GM23338 (cell line): ENCODE measurements around the gene RHOF. TPM values are rescaled to one million over a fixed set of nuclear protein-coding genes. Genes with fewer than 3 reads are reported as not detected.

ENCODE experiments used
- ATAC-seq: fragments of 200-7000 bp; cut with Tn5 transposase; 3 replicates; pipeline ENCODE4 v1.9.1; 2020
- DNase-seq: peaks from one replicate; pipeline ENCODE4 v3.0.0-alpha.2; 2015; ENCODE audit warnings: low spot score
- H2AFZ ChIP-seq: fragments of 200-600 bp; sonication (generic); 2 replicates; pipeline ENCODE4 v1.8.0; 2016; ENCODE audit warnings: antibody characterized with exemption, mild to moderate bottlenecking, moderate library complexity
- H3F3A ChIP-seq: fragments of 200-600 bp; sonication (generic); replicated peaks from 2 replicates; pipeline ENCODE4 v1.8.0; 2017; ENCODE audit warnings: antibody characterized with exemption, mixed run types, low read depth
- H3K27ac ChIP-seq: fragments of 200-600 bp; sonication (generic); 2 replicates; pipeline ENCODE4 v1.6.1; 2016; ENCODE audit warnings: low read depth
- H3K27me3 ChIP-seq: fragments of 200-600 bp; sonication (generic); 2 replicates; pipeline ENCODE4 v1.8.0; 2016; ENCODE audit warnings: mild to moderate bottlenecking, mixed run types, moderate library complexity; ENCODE audit not compliant: insufficient read depth
- H3K36me3 ChIP-seq: fragments of 200-600 bp; sonication (generic); 2 replicates; pipeline ENCODE4 v1.8.0; 2016; ENCODE audit warnings: mild to moderate bottlenecking; ENCODE audit not compliant: insufficient read depth
- H3K4me1 ChIP-seq: fragments of 200-600 bp; sonication (generic); 2 replicates; pipeline ENCODE4 v1.8.0; 2016; ENCODE audit warnings: mild to moderate bottlenecking, moderate library complexity; ENCODE audit not compliant: insufficient read depth
- H3K4me2 ChIP-seq: fragments of 200-600 bp; sonication (generic); 2 replicates; pipeline ENCODE4 v1.7.1; 2017; ENCODE audit warnings: mixed run types
- H3K4me3 ChIP-seq: fragments of 200-600 bp; sonication (generic); 2 replicates; pipeline ENCODE4 v1.6.1; 2016; ENCODE audit warnings: mixed run types
- H3K79me2 ChIP-seq: fragments of 200-600 bp; sonication (generic); replicated peaks from 2 replicates; pipeline ENCODE4 v1.8.0; 2017; ENCODE audit warnings: mild to moderate bottlenecking; ENCODE audit not compliant: insufficient read depth
- H3K9me2 ChIP-seq: fragments of 200-600 bp; sonication (generic); 2 replicates; pipeline ENCODE4 v1.8.0; 2017; ENCODE audit not compliant: insufficient read depth
- H4K20me1 ChIP-seq: fragments of 200-600 bp; sonication (generic); replicated peaks from 2 replicates; pipeline ENCODE4 v1.8.0; 2017; ENCODE audit warnings: mild to moderate bottlenecking; ENCODE audit not compliant: insufficient read depth
- H3K27ac Mint-ChIP-seq: 2 replicates; pipeline ENCODE4 v1.8.0; 2020; ENCODE audit warnings: inconsistent platforms, mild to moderate bottlenecking, moderate library complexity, mixed read lengths
- H3K27me3 Mint-ChIP-seq: 3 replicates; pipeline ENCODE4 v1.8.0; 2022; ENCODE audit warnings: low read depth, mild to moderate bottlenecking, moderate library complexity, mixed read lengths, inconsistent platforms; ENCODE audit not compliant: insufficient read depth, poor library complexity
- H3K36me3 Mint-ChIP-seq: 3 replicates; pipeline ENCODE4 v1.8.0; 2021; ENCODE audit warnings: low read depth, mild to moderate bottlenecking, inconsistent platforms, moderate library complexity, mixed read lengths
- H3K4me1 Mint-ChIP-seq: 3 replicates; pipeline ENCODE4 v1.8.0; 2020; ENCODE audit warnings: mild to moderate bottlenecking, inconsistent platforms, mixed read lengths
- H3K4me3 Mint-ChIP-seq: 3 replicates; pipeline ENCODE4 v1.8.0; 2021; ENCODE audit warnings: moderate library complexity, mild to moderate bottlenecking, inconsistent platforms, mixed read lengths
- H3K9me3 Mint-ChIP-seq: 3 replicates; pipeline ENCODE4 v1.8.0; 2020; ENCODE audit warnings: moderate library complexity, mild to moderate bottlenecking, inconsistent platforms, mixed read lengths
- EZH2 ChIP-seq: fragments of 200-600 bp; sonication (generic); IDR thresholded peaks from one replicate; pipeline ENCODE4 v1.8.0; 2017; ENCODE audit warnings: antibody characterized with exemption, mild to moderate bottlenecking, low read depth; ENCODE audit not compliant: unreplicated experiment
- EZH2phosphoT487 ChIP-seq: fragments of 200-600 bp; sonication (generic); IDR thresholded peaks from one replicate; pipeline ENCODE4 v1.8.1; 2018; ENCODE audit warnings: antibody characterized with exemption; ENCODE audit not compliant: unreplicated experiment
- NANOG ChIP-seq: IDR thresholded peaks from 2 replicates; pipeline ENCODE4 v1.6.1; 2016; ENCODE audit warnings: antibody characterized with exemption, borderline replicate concordance
- POLR2AphosphoS5 ChIP-seq: IDR thresholded peaks from 2 replicates; pipeline ENCODE4 v1.6.1; 2016; ENCODE audit warnings: antibody characterized with exemption, low read depth
- STAT1 ChIP-seq: IDR thresholded peaks from one replicate; pipeline ENCODE4 v1.6.1; 2016; ENCODE audit warnings: antibody characterized with exemption; ENCODE audit not compliant: unreplicated experiment
- ZNF114 ChIP-seq: fragments of 250-450 bp; sonication (Bioruptor Pico); IDR thresholded peaks from 2 replicates; pipeline ENCODE4 v1.5.0; 2020; ENCODE audit warnings: mild to moderate bottlenecking, moderate library complexity
- polyA plus RNA-seq: library from polyadenylated mRNA; unstranded; fragments of >200 nt; fragmentation: Nextera tagmentation; extraction: Ambion mirVana; gene quantifications from 2 replicates; pipeline ENCODE4 v1.2.1, GENCODE V29; 2016
- total RNA-seq: library from RNA; depleted of rRNA; stranded (reverse); fragments of >200 nt; shearing (Covaris generic); gene quantifications from 2 replicates; pipeline ENCODE4 v1.2.3, GENCODE V29; 2014
- TF ChIP-seq, protein P1 (sequence below): IDR thresholded peaks from 2 replicates; pipeline ENCODE4 v1.6.1; 2016; ENCODE audit warnings: antibody characterized with exemption
- TF ChIP-seq, protein P2 (sequence below): IDR thresholded peaks from one replicate; pipeline ENCODE4 v1.6.1; 2018; ENCODE audit warnings: antibody characterized with exemption; ENCODE audit not compliant: unreplicated experiment
- TF ChIP-seq, protein P3 (sequence below), 2 experiments: fragments of 200-600 bp in 1 of 2; sonication (generic) in 1 of 2; conservative IDR thresholded peaks; 2 replicates each; pipeline versions ENCODE4 v1.5.1 to v1.6.1; 2016 to 2017; ENCODE audit warnings: antibody characterized with exemption in 2 of 2, low read depth in 2 of 2, mild to moderate bottlenecking in 2 of 2, moderate library complexity in 1 of 2

The RHOF gene
- total and polyA plus RNA-seq, 2 experiments from 2014 or later = 10.5 to 53.4 TPM

DNA sequence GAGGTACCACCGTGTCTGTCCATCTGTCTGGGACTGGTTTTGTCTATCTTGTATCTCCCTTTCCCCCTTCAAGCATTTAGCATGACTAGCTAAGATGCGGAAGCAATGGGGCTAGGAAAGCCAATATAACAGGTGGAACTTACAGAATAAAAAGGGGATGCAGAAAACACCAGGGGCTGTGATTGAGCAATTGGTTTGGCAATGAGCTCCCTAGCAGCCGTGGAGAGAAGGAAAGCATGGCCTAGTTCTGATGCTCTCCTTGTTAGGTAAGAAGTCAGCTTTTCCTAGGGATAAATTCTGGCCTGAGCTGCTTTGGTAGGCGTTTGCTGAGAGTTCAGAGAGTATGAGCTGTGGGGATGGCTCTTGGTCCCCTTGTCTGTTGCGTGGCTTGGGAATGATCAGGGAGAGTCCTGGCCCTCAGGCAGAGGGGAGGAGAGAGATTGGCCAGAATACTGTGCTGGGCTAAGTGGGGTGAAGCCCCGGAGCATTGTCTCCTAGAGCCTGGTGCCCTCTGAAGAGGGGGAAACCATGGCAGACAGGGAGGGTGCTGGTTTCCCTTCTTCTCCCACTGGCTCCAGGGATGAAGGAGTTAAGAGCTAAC is 17.4 kb upstream of the RHOF start:
- Mint-ChIP-seq H3K36me3 (peaks cover 47% of the 10 kb centered on the region), H3K4me3 (peak overlapping the region; percentile 81), H3K4me1 (peaks cover 39% of the 10 kb centered on the region), H3K27me3 (peaks cover 28% of the 10 kb centered on the region), H3K27ac (peak overlapping the region; percentile 46; the same call in 1 of the 2 replicates), H3K9me3 (no peaks in the 10 kb centered on the region)
- Histone ChIP-seq H3K9me2 (no peaks in the 10 kb centered on the region), H3K4me1 (peaks cover 36% of the 10 kb centered on the region), H3K4me2 (peak overlapping the region; percentile 99), H3F3A (peaks cover 12% of the 10 kb centered on the region), H3K4me3 (peak overlapping the region; percentile 97), H3K27ac (0 out of 2 replicates have a peak overlapping the region, but pooled peaks have one; percentile 94), H4K20me1 (peaks cover 15% of the 10 kb centered on the region; the same call in 1 of the 2 replicates), H2AFZ (no peak overlapping the region), H3K79me2 (peaks cover 54% of the 10 kb centered on the region), H3K36me3 (0 out of 2 replicates have a peak, but pooled peaks cover 3% of the 10 kb centered on the region), H3K27me3 (no peaks in the 10 kb centered on the region)
- ATAC-seq (no peak), DNase-seq (no peak)
- TF ChIP-seq STAT1 (no peak), POLR2AphosphoS5 (no peak), NANOG (no peak)
- TF ChIP-seq, protein P1, sequence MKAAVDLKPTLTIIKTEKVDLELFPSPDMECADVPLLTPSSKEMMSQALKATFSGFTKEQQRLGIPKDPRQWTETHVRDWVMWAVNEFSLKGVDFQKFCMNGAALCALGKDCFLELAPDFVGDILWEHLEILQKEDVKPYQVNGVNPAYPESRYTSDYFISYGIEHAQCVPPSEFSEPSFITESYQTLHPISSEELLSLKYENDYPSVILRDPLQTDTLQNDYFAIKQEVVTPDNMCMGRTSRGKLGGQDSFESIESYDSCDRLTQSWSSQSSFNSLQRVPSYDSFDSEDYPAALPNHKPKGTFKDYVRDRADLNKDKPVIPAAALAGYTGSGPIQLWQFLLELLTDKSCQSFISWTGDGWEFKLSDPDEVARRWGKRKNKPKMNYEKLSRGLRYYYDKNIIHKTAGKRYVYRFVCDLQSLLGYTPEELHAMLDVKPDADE = no peak
- TF ChIP-seq, protein P2, sequence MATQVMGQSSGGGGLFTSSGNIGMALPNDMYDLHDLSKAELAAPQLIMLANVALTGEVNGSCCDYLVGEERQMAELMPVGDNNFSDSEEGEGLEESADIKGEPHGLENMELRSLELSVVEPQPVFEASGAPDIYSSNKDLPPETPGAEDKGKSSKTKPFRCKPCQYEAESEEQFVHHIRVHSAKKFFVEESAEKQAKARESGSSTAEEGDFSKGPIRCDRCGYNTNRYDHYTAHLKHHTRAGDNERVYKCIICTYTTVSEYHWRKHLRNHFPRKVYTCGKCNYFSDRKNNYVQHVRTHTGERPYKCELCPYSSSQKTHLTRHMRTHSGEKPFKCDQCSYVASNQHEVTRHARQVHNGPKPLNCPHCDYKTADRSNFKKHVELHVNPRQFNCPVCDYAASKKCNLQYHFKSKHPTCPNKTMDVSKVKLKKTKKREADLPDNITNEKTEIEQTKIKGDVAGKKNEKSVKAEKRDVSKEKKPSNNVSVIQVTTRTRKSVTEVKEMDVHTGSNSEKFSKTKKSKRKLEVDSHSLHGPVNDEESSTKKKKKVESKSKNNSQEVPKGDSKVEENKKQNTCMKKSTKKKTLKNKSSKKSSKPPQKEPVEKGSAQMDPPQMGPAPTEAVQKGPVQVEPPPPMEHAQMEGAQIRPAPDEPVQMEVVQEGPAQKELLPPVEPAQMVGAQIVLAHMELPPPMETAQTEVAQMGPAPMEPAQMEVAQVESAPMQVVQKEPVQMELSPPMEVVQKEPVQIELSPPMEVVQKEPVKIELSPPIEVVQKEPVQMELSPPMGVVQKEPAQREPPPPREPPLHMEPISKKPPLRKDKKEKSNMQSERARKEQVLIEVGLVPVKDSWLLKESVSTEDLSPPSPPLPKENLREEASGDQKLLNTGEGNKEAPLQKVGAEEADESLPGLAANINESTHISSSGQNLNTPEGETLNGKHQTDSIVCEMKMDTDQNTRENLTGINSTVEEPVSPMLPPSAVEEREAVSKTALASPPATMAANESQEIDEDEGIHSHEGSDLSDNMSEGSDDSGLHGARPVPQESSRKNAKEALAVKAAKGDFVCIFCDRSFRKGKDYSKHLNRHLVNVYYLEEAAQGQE = no peak

DNA sequence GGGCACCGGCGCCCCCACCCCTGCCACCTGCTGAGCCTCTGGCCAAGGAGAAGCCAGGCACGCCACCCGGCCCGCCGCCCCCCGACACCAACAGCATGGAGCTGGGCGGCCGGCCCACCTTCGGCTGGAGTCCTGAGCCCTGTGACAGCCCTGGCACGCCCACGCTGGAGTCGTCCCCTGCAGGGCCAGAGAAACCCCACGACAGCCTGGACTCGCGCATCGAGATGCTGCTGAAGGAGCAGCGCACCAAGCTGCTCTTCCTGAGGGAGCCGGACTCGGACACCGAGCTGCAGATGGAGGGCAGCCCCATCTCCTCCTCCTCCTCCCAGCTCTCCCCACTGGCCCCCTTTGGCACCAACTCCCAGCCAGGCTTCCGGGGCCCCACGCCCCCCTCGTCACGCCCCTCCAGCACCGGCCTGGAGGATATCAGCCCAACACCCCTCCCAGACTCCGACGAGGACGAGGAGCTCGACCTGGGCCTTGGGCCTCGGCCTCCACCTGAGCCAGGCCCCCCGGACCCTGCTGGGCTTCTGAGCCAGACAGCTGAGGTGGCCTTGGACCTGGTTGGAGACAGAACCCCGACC is 16.8 kb upstream of the RHOF start:
- no peak overlapping the region for H3K4me3 Mint-ChIP-seq
- H3K9me3 Mint-ChIP-seq = no peaks in the 10 kb centered on the region
- DNase-seq (no peak), ATAC-seq (no peak)
- H3K27ac ChIP-seq = no peak overlapping the region
- peaks cover 12% of the 10 kb centered on the region for H3F3A ChIP-seq
- peak overlapping the region; percentile 99 for H3K4me2 ChIP-seq
- H3K79me2 ChIP-seq = peaks cover 60% of the 10 kb centered on the region
- no peaks in the 10 kb centered on the region for H3K27me3 ChIP-seq
- H3K36me3 Mint-ChIP-seq = peaks cover 48% of the 10 kb centered on the region
- H3K27ac Mint-ChIP-seq = no peak overlapping the region
- no peaks in the 10 kb centered on the region for H3K9me2 ChIP-seq
- H3K4me1 ChIP-seq = peaks cover 39% of the 10 kb centered on the region
- peak overlapping the region; percentile 97; the same call in 1 of the 2 replicates for H3K4me3 ChIP-seq
- H2AFZ ChIP-seq = no peak overlapping the region
- peaks cover 15% of the 10 kb centered on the region; the same call in 1 of the 2 replicates for H4K20me1 ChIP-seq
- peaks cover 42% of the 10 kb centered on the region for H3K4me1 Mint-ChIP-seq
- H3K36me3 ChIP-seq = 0 out of 2 replicates have a peak, but pooled peaks cover 1% of the 10 kb centered on the region
- peaks cover 28% of the 10 kb centered on the region for H3K27me3 Mint-ChIP-seq
- TF ChIP-seq, protein P3, sequence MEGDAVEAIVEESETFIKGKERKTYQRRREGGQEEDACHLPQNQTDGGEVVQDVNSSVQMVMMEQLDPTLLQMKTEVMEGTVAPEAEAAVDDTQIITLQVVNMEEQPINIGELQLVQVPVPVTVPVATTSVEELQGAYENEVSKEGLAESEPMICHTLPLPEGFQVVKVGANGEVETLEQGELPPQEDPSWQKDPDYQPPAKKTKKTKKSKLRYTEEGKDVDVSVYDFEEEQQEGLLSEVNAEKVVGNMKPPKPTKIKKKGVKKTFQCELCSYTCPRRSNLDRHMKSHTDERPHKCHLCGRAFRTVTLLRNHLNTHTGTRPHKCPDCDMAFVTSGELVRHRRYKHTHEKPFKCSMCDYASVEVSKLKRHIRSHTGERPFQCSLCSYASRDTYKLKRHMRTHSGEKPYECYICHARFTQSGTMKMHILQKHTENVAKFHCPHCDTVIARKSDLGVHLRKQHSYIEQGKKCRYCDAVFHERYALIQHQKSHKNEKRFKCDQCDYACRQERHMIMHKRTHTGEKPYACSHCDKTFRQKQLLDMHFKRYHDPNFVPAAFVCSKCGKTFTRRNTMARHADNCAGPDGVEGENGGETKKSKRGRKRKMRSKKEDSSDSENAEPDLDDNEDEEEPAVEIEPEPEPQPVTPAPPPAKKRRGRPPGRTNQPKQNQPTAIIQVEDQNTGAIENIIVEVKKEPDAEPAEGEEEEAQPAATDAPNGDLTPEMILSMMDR (conservative IDR thresholded peaks at IDR 0.05; ENCODE audit: low read depth in 2 of 2) = no peak
- TF ChIP-seq EZH2 (no peak), EZH2phosphoT487 (no peak), STAT1 (no peak), ZNF114 (CRISPR knock-in tag) (no peak), POLR2AphosphoS5 (no peak)
